ENCODE results near the gene HDAC4. TPM values are rescaled to one million over a fixed set of nuclear protein-coding genes. Genes with fewer than 3 reads are reported as not detected.
A peak's percentile ranks its signal among the peaks of the same experiment; 100 is the strongest.

The HDAC4 gene
- total RNA-seq, 4 donors from 2014 or later: 51.4 to 107 (median 70.8) TPM

DNA sequence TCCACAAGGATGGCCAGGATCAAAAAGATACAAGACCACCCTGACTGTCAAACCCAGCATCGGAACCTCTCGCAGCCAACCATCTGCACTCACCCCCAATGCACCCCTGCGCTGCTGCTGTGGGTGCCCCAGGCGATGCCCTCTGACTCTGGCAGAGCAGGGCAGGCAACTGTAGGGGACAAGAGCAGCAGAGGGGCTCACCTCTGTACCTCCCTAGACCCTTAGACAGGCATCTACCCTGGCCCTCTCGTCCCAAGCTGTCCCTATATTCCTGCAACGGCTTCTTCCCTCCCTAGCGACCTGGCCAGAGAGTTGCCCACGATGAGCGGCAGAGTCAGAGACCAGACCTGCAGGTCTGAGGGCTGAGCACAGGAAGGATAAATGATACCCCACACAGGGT lies 128.2 kb downstream of the HDAC4 start:
- TF ChIP-seq POLR2A (IDR thresholded peaks at IDR 0.05): no peak
- no peak for TF ChIP-seq EP300 (IDR thresholded peaks at IDR 0.05)
- Histone ChIP-seq H3K27me3 (no peaks in the 10 kb centered on the region), H3K36me3 (no peaks in the 10 kb centered on the region), H3K4me1 (peaks cover 51% of the 10 kb centered on the region), H3K9me3 (no peaks in the 10 kb centered on the region), H3K4me3 (no peak overlapping the region), H3K27ac (no peak overlapping the region)
- WGBS: 97% methylated on average over 9 of the region's 9 CpGs
- DNase-seq (ENCODE audit: low spot score in 2 of 2): peak; percentile 45 to 47

DNA sequence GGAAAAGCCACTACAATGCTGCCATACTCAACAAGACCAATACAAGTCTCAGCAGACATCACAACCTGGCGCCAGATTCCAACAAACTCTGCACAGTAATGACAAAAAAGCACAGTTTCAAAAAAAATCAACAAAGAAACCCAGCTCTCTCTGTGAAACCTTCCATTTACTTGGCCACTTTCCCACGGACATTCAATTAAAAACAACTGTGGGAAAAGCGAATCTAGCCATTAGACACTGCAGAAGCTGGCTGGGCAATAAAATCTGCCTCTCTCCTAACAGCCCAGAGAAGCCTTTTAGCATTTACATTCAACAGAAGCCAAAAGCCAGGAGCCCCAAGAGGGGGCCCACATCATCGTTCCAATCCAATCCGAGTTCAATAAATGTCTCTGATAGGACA lies 128.9 kb downstream of the HDAC4 start:
- Histone ChIP-seq H3K4me1 (peaks cover 59% of the 10 kb centered on the region), H3K27ac (no peak overlapping the region), H3K9me3 (no peaks in the 10 kb centered on the region), H3K4me3 (no peak overlapping the region), H3K27me3 (no peaks in the 10 kb centered on the region), H3K36me3 (no peaks in the 10 kb centered on the region)
- DNase-seq (ENCODE audit: low spot score in 2 of 2): peak in 1 of 2 donors; percentile 28
- WGBS: 61% methylated on average over 5 of the region's 5 CpGs
- TF ChIP-seq POLR2AphosphoS5 (IDR thresholded peaks at IDR 0.05): no peak
- no peak for TF ChIP-seq POLR2A (IDR thresholded peaks at IDR 0.05)

DNA sequence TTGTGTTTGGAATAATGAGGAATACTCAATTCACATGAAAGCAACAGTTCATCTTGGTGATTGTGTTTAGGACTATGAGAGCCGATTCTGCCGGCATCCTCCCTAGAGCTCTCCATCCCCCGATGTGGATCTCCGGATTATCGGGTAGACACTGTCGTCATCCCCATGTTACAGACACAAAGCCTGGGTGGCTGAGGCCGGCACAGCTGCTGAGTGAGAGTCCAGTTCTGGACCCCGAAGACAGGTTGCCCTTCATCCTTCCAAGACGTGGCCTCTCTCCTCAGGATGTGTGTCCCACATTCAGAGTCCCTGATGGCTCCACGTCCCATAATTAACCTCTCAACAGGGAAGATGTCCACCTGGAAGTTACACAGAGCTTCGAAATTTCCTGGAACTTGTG lies 129.3 kb downstream of the HDAC4 start:
- Histone ChIP-seq H3K36me3 (no peaks in the 10 kb centered on the region), H3K9me3 (no peaks in the 10 kb centered on the region), H3K4me1 (peaks cover 59% of the 10 kb centered on the region), H3K4me3 (no peak overlapping the region), H3K27me3 (no peaks in the 10 kb centered on the region), H3K27ac (no peak overlapping the region)
- TF ChIP-seq, protein P1, sequence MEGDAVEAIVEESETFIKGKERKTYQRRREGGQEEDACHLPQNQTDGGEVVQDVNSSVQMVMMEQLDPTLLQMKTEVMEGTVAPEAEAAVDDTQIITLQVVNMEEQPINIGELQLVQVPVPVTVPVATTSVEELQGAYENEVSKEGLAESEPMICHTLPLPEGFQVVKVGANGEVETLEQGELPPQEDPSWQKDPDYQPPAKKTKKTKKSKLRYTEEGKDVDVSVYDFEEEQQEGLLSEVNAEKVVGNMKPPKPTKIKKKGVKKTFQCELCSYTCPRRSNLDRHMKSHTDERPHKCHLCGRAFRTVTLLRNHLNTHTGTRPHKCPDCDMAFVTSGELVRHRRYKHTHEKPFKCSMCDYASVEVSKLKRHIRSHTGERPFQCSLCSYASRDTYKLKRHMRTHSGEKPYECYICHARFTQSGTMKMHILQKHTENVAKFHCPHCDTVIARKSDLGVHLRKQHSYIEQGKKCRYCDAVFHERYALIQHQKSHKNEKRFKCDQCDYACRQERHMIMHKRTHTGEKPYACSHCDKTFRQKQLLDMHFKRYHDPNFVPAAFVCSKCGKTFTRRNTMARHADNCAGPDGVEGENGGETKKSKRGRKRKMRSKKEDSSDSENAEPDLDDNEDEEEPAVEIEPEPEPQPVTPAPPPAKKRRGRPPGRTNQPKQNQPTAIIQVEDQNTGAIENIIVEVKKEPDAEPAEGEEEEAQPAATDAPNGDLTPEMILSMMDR (IDR thresholded peaks at IDR 0.05): no peak
- TF ChIP-seq POLR2AphosphoS5 (IDR thresholded peaks at IDR 0.05) (no peak), EP300 (IDR thresholded peaks at IDR 0.05) (no peak), POLR2A (IDR thresholded peaks at IDR 0.05) (no peak)
- peak; percentile 52 to 57 for DNase-seq (ENCODE audit: low spot score in 2 of 2)
- WGBS: 92% methylated on average over 10 of the region's 11 CpGs

GRCh38 chr2:239269916-239270315 lies 130.9 kb downstream of the HDAC4 start:
- no peaks in the 10 kb centered on the region for H3K9me3 ChIP-seq
- H3K27ac ChIP-seq: no peak overlapping the region
- H3K4me1 ChIP-seq: peaks cover 58% of the 10 kb centered on the region
- H3K4me3 ChIP-seq: no peak overlapping the region
- H3K36me3 ChIP-seq: no peaks in the 10 kb centered on the region
- H3K27me3 ChIP-seq: no peaks in the 10 kb centered on the region
- 97% methylated on average over 9 of the region's 10 CpGs for WGBS
- TF ChIP-seq POLR2AphosphoS5 (IDR thresholded peaks at IDR 0.05) (no peak), EP300 (IDR thresholded peaks at IDR 0.05) (no peak), POLR2A (IDR thresholded peaks at IDR 0.05) (no peak)
- TF ChIP-seq, protein P1 (IDR thresholded peaks at IDR 0.05): no peak
- peak; percentile 51 to 61 for DNase-seq (ENCODE audit: low spot score in 2 of 2)

GRCh38 chr2:239269173-239269885 lies 131.5 kb downstream of the HDAC4 start:
- Histone ChIP-seq H3K27me3 (no peaks in the 10 kb centered on the region), H3K9me3 (no peaks in the 10 kb centered on the region), H3K4me1 (peaks cover 58% of the 10 kb centered on the region), H3K27ac (no peak overlapping the region), H3K4me3 (no peak overlapping the region), H3K36me3 (no peaks in the 10 kb centered on the region)
- DNase-seq (ENCODE audit: low spot score in 2 of 2): peak; percentile 46 to 72
- no peak for TF ChIP-seq EP300 (IDR thresholded peaks at IDR 0.05)
- TF ChIP-seq, protein P1 (IDR thresholded peaks at IDR 0.05): no peak
- TF ChIP-seq POLR2AphosphoS5 (IDR thresholded peaks at IDR 0.05): no peak
- no peak for TF ChIP-seq POLR2A (IDR thresholded peaks at IDR 0.05)
- WGBS: 85% methylated on average over 10 of the region's 10 CpGs

DNA sequence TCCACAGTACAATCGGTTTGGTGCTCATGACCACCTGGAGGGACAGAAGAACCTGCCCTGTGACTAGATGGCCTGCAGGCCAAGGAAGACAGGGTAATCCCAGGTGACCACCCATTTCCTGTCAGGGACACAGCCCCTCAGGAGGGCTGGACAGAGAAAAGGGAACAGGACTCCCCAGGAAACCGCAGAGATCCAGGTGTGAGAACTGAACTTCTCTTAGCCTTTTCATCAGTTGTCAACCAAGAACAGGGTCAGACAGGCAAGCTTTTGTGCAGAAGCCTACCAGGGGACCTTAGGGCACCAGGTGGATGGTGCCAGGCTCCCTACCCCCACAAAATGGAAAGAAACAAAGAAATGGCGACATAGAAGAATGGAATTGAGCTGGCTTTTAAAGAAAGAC lies 132.3 kb downstream of the HDAC4 start:
- 84% methylated on average over 3 of the region's 3 CpGs for WGBS
- no peaks in the 10 kb centered on the region for H3K9me3 ChIP-seq
- H3K4me3 ChIP-seq: no peak overlapping the region
- peak; percentile 48 to 64 for DNase-seq (ENCODE audit: low spot score in 2 of 2)
- no peaks in the 10 kb centered on the region for H3K27me3 ChIP-seq
- no peaks in the 10 kb centered on the region for H3K36me3 ChIP-seq
- TF ChIP-seq POLR2AphosphoS5 (IDR thresholded peaks at IDR 0.05) (no peak), EP300 (IDR thresholded peaks at IDR 0.05) (no peak), POLR2A (IDR thresholded peaks at IDR 0.05) (no peak)
- TF ChIP-seq, protein P1 (IDR thresholded peaks at IDR 0.05): no peak
- peaks cover 59% of the 10 kb centered on the region for H3K4me1 ChIP-seq
- peak overlapping the region; percentile 83 for H3K27ac ChIP-seq
